HAP-1 (cell line): Measurements from ENCODE around the gene CA10.

ENCODE experiments used
- DNase-seq, 2 experiments: peaks; one replicate each; pipeline ENCODE4 v3.0.0-alpha.2; 2016 to 2020; ENCODE audit warnings: low spot score in 2 of 2
- H3K27me3 ChIP-seq: fragments of 250-450 bp; sonication (Bioruptor Pico); 2 replicates; pipeline ENCODE4 v1.5.1; 2020; ENCODE audit warnings: low read depth, mild to moderate bottlenecking, moderate library complexity
- H3K36me3 ChIP-seq: fragments of 250-450 bp; sonication (Bioruptor Pico); replicated peaks from 2 replicates; pipeline ENCODE4 v1.5.1; 2020; ENCODE audit warnings: mild to moderate bottlenecking
- H3K4me1 ChIP-seq: fragments of 250-450 bp; sonication (Bioruptor Pico); 2 replicates; pipeline ENCODE4 v1.5.1; 2020; ENCODE audit warnings: mild to moderate bottlenecking
- H3K4me3 ChIP-seq: fragments of 250-450 bp; sonication (Bioruptor Pico); 2 replicates; pipeline ENCODE4 v1.5.1; 2020; ENCODE audit warnings: mild to moderate bottlenecking, moderate library complexity
- H3K9me3 ChIP-seq: fragments of 250-450 bp; sonication (Bioruptor Pico); 2 replicates; pipeline ENCODE4 v1.5.1; 2020; ENCODE audit warnings: mild to moderate bottlenecking, moderate library complexity
- in situ Hi-C: fragments of 300-500 bp; cut with MboI; formaldehyde crosslinking; loops from 3 replicates; pipeline ENCODE4 v1.14.3; 2020; ENCODE audit warnings: low sequenced_read_pairs, inconsistent platforms, mixed read lengths

CA10 gene

DNA sequence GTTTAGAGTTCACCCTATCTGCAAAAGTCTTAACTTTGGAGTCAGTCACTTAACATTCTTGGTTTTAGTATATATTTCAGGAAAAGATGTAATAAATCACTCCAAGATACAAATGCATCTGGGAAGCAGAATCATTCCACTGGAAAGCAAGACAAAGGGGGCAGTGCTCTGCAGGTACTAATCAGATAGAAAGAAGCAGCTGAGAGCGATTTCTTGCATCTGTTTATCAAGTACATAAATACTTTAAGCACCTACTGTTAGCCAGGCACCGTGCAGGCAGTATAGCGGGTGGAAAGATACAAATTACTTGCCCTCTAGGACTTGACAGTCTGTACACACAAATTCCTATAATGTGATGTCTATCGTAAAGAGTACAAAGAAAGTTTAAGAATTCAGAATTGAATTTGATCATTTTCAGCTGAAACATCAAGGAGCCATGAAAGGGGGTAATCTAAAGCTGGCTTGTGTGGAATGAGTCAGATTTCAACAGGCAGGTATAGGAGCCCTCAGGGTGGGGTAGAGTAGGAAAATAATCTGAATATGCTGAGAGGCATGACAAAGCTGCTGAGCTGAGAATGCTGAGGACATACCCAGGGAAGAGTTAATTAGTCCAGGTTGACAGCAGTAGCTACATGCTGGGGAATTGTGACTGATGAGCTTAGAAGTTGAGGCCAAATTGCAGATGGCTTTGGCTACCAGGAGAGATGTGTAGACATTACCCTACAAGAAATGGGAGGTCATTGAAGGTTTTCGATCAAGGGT lies 110.2 kb downstream of the CA10 start:
- H3K4me1 ChIP-seq = no peaks in the 10 kb centered on the region
- DNase-seq = no peak
- no peaks in the 10 kb centered on the region for H3K27me3 ChIP-seq
- no peak overlapping the region for H3K4me3 ChIP-seq
- H3K36me3 ChIP-seq = no peaks in the 10 kb centered on the region
- no peaks in the 10 kb centered on the region for H3K9me3 ChIP-seq
- in situ Hi-C loops = no loop called here

DNA sequence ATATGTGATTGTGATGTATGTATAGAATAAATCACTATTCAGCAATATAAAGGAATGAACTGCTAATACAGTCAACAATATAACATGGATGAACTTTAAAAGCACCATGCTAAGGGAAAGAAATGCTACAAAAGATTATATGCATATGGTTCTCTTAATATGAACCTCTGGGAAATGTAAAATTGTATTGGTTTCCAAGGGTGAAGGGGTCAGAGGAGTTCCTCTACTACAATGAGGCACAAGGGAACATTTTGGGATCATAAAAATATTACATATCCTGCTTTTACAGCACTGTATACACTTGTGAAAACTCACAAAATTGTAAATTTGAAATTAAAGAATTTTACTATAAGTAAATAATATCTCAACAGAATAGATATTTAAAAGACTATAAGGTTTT lies 111.4 kb downstream of the CA10 start:
- no peak for DNase-seq
- no peaks in the 10 kb centered on the region for H3K27me3 ChIP-seq
- no peaks in the 10 kb centered on the region for H3K4me1 ChIP-seq
- H3K9me3 ChIP-seq = no peaks in the 10 kb centered on the region
- in situ Hi-C loops = no loop called here
- H3K4me3 ChIP-seq = no peak overlapping the region
- no peaks in the 10 kb centered on the region for H3K36me3 ChIP-seq

DNA sequence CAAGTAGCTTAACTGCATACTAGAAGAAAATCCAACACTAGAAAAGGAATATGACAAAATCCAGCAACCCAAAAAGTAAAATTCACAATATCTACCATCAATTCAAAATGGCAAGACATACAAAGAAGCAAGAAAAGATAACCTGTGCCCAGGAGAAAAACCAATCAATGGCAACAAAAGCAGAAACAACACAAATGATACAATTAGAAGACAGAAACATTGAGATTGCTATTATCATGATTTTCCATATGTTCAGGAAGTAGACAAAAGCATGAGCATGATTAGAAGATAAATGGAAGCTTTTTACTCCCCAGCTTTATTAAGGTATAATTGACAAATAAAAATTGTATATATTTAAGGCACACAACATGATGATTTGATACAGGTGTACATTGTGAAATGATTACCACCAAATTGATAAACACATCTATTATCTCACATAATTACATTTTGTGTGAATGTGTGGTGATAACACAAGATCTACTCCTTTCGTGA lies 117.3 kb downstream of the CA10 start:
- Histone ChIP-seq H3K27me3 (no peaks in the 10 kb centered on the region), H3K9me3 (no peaks in the 10 kb centered on the region), H3K36me3 (no peaks in the 10 kb centered on the region), H3K4me3 (no peak overlapping the region), H3K4me1 (no peaks in the 10 kb centered on the region)
- DNase-seq = no peak
- in situ Hi-C loops = no loop called here

DNA sequence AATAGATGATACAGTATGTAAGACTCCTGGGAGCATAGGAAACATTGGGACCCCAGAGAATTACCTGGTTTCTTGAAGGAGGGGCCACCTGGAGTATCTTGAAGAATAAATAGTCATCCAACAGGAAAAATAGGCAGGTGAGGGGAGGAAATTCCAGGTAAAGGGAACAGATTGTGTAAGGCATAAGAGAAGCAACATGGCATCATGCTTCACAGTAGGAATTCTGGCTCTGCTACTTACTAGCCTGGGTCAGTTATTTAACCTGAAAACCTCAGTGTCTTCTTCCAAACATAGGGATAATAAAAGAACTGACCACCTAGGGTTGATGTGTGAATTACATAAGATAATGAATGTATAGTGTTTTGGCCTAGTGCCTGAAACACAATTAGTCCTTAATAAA lies 122.1 kb downstream of the CA10 start:
- no peaks in the 10 kb centered on the region for H3K36me3 ChIP-seq
- in situ Hi-C loops = no loop called here
- no peak overlapping the region for H3K4me3 ChIP-seq
- DNase-seq = no peak
- no peaks in the 10 kb centered on the region for H3K9me3 ChIP-seq
- H3K27me3 ChIP-seq = no peaks in the 10 kb centered on the region; the same call in 1 of the 2 replicates
- H3K4me1 ChIP-seq = no peaks in the 10 kb centered on the region

DNA sequence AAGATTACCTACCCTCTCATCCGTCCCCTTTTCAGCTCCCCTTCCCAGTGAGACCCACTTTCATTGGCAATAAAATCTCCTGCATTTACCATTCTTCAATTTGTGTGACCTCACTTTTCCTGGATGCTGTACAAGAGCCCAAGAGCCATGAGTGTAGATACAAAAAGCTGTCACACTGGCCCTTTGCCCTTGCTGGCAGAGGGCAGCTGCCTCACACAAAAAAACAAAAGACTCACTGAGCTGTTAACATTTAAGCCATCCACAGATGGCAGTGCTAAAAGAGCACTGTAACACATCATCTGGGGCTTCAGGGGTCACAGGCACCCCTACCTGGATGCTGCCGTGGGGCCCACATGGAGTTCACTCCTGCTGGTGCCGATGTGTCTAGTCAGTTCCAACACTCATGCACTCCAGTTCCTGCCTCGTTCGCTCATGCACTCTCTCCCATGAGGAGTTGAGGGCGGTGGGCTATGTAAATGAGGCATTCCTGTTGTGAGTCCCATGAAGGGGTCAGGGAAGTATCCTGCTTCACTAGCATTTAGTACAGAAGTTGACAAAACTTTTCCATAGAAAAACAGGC lies 123.1 kb downstream of the CA10 start:
- Histone ChIP-seq H3K4me3 (no peak overlapping the region), H3K36me3 (no peaks in the 10 kb centered on the region), H3K27me3 (no peaks in the 10 kb centered on the region; the same call in 1 of the 2 replicates), H3K4me1 (no peaks in the 10 kb centered on the region), H3K9me3 (no peaks in the 10 kb centered on the region)
- no peak for DNase-seq
- in situ Hi-C loops = no loop called here

DNA sequence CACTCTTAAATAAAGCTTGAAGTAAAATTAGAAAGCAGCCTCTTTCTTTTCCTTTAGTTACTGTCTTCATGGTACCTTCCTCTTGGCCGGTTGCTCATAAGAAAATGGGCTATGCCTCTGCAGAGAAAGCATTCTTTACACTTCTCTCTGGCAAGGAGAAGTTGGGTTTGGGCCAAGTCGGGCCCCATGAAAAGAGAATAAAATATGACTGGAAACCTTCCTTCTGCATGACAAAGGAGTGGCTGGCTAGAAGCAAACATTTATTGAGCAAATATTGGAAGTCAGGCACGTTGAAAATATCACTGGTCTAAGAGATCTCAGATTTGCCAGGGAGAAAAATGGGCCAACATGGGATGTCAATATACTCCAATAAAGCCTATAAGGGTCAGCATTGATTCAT lies 126.1 kb downstream of the CA10 start:
- H3K4me1 ChIP-seq = no peaks in the 10 kb centered on the region
- H3K4me3 ChIP-seq = no peak overlapping the region
- no peak for DNase-seq
- in situ Hi-C loops = no loop called here
- H3K9me3 ChIP-seq = no peaks in the 10 kb centered on the region
- no peaks in the 10 kb centered on the region; the same call in 1 of the 2 replicates for H3K27me3 ChIP-seq
- no peaks in the 10 kb centered on the region for H3K36me3 ChIP-seq

DNA sequence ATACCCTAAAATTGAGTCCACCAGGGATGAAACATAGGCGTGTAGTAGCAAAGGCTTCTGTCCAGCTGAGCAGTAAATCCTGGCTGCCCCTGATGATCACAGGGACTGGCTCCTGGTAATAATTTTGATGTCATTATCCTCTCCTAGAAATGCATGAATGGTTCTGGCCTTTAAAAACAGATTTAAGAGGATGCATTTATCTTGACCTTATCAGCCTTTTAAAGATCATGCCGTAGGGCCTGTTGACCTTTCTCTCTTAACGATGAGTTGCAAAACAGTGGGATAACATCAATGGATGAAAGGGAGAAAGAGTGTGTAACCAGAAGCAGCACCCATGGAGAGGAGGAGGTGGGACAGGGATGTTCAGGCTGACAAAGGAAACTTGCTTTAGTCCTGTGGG lies 128.5 kb downstream of the CA10 start:
- Histone ChIP-seq H3K4me1 (no peaks in the 10 kb centered on the region), H3K4me3 (no peak overlapping the region), H3K27me3 (no peaks in the 10 kb centered on the region; the same call in 1 of the 2 replicates), H3K36me3 (no peaks in the 10 kb centered on the region), H3K9me3 (no peaks in the 10 kb centered on the region)
- no peak for DNase-seq
- in situ Hi-C loops = no loop called here

DNA sequence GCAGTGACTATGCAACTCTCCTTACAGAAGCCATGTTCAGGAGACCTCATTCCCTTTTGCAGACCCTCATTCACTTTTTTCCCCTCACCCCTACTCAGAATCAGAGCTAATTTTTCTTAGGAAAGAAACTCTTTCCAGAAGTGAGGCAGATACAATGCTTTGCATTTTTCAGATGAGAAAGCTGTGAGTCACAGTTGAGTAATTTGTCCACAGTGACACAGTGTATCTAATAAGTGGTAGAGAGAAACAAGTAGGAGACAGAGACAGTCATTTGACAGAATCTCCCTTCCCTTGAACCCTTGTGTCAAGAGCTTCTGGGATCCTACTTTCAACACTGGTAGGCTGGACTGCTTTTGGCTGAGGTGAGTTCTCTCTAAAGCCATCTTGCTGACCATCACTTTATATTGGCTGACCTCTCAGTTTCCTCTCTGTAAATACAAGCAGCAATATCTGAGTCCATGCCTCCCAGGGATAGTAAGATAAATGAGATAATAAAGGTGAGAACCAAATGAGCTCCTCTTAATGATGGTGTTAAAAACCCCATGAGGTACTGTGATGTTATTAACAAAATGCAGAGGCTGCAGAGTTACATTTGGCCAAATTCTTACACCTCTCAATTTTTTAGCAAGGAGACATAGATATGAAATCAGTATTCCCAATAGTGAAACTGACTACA lies 130.8 kb downstream of the CA10 start:
- H3K9me3 ChIP-seq = no peaks in the 10 kb centered on the region
- no peaks in the 10 kb centered on the region for H3K4me1 ChIP-seq
- no peaks in the 10 kb centered on the region for H3K27me3 ChIP-seq
- no peaks in the 10 kb centered on the region for H3K36me3 ChIP-seq
- no peak for DNase-seq
- in situ Hi-C loops = no loop called here
- H3K4me3 ChIP-seq = no peak overlapping the region

DNA sequence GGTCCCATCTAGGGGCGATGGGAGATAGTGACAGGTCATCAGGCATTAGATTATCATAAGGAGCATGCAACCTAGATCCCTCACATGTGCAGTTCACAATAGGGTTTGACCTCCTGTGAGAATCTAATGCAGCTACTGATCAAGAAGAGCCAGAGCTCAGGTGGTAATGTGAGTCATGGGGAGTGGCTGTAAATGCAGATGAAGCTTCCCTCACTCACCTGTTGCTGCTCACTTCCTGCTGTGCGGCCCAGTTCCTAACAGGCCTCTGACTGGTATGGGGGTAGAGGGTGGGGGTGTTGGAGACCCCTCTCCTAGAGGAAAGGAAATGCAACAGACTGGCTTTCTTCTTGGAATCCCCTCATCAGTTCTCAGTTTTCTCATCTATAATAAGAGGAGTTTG lies 131.4 kb downstream of the CA10 start:
- no peaks in the 10 kb centered on the region for H3K4me1 ChIP-seq
- in situ Hi-C loops = no loop called here
- no peaks in the 10 kb centered on the region for H3K9me3 ChIP-seq
- no peaks in the 10 kb centered on the region for H3K36me3 ChIP-seq
- no peaks in the 10 kb centered on the region for H3K27me3 ChIP-seq
- H3K4me3 ChIP-seq = no peak overlapping the region
- no peak for DNase-seq

DNA sequence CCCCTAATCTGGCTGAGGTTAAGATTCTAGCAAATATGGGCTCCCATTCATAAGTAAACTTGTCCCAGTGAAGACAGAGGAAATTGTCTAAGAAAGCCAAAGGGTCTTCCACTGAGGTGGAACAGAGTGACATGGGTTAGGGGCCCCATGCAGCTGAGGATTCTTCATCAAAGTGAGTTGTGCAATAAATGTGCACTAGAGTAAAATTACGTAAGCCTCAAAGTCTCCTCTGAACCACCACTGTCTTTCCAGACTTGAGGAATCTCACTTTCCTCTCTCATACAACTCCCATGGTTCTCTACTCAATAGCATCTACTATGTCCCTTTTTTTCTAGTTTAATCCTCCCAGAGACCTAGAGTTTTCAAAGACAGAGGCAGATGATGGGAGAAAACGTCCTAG lies 132.4 kb downstream of the CA10 start:
- in situ Hi-C loops = no loop called here

DNA sequence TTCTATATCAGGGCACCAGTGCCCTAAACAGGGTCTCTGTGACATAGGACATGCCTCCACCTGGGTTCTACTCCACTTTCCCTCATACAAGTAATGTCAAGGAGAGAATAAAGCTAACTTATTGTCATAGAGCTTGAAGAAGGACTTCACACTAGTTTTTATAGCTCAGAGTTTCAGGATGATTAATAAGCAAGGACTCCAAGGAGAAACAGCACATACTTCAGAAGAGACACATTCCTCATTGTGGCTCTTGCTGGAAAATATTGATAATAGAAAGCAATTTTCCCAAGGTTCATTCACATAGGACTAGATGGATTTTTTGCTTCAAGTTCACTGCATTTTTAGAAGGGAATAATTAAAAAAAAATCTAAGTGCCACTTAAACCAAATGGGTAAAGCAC lies 133.3 kb downstream of the CA10 start:
- Histone ChIP-seq H3K36me3 (no peaks in the 10 kb centered on the region), H3K4me3 (no peak overlapping the region), H3K27me3 (no peaks in the 10 kb centered on the region), H3K9me3 (no peaks in the 10 kb centered on the region), H3K4me1 (no peaks in the 10 kb centered on the region)
- in situ Hi-C loops = no loop called here
- DNase-seq = no peak

More for the DNA sequence above, 132.4 kb downstream of the CA10 start:
- no peaks in the 10 kb centered on the region for H3K9me3 ChIP-seq
- no peaks in the 10 kb centered on the region for H3K4me1 ChIP-seq
- no peaks in the 10 kb centered on the region for H3K36me3 ChIP-seq
- H3K4me3 ChIP-seq = no peak overlapping the region
- no peak for DNase-seq
- no peaks in the 10 kb centered on the region for H3K27me3 ChIP-seq

DNA sequence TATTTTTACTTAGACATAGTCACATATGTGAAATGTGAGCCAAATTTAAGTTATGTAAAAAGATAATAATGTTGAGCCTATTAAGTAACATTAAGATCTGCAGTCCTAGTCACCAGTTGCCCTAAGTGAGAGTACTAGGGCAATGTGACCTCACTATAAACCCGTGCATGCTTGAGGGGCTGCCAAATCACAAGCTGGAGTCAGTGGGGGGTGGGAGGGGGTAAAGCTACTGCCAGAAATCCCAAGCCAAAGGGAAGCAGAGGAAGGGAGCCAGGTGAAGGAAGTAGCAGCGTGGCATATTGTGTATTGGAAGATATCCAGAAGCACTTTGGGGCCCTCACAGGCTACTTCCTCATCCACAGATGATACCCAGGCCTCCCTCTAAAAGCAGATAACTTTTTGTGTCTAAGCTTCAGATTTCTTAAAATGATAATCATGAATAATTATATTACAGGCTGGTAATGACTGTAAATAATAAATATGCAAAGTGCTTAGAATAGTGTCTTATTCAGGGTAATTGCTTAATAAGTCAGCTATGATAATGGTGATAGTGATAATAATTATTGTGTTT lies 134.1 kb downstream of the CA10 start:
- Histone ChIP-seq H3K36me3 (no peaks in the 10 kb centered on the region), H3K27me3 (no peaks in the 10 kb centered on the region), H3K9me3 (no peaks in the 10 kb centered on the region), H3K4me3 (no peak overlapping the region), H3K4me1 (no peaks in the 10 kb centered on the region)
- no peak for DNase-seq
- in situ Hi-C loops = no loop called here

DNA sequence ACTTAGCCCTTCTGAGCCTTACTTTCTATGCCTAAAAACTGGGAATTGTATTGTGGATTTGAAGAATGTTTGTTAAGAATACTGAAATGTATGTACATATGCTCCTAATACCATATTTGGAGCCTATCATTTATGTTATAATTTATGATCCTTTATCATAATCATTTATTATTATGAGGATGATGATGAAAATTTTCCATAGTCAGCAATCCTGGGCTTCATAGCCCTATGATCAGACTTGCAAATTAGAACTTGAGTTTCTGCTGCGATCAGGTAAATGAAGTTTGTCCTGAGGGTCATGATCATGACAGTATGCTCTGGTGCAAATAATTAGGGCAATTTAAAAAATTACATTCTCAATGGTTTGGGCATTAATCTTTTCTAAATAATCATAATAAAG lies 147.4 kb downstream of the CA10 start:
- no peak overlapping the region for H3K4me3 ChIP-seq
- no peaks in the 10 kb centered on the region for H3K27me3 ChIP-seq
- H3K36me3 ChIP-seq = no peaks in the 10 kb centered on the region
- H3K4me1 ChIP-seq = no peaks in the 10 kb centered on the region
- no peaks in the 10 kb centered on the region for H3K9me3 ChIP-seq
- in situ Hi-C loops = no loop called here
- no peak for DNase-seq

DNA sequence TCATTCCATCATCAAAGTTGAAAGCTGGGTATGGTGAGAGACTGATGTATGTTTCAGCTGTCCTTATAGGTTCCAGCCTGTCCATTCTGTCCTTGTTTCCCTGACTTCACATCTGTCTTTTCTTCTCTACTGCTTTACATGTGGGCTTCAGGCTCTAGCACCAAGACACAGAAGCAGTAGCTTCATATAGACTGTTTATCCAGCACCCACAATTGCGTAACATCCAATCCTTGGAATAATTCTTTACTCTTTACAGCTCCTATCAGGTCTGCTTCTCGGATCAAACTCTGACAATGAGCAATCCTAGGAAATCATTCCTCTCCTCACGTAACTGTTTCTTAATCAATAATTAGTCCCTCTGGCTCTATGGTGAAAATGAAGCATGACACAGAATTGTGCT lies 158.9 kb downstream of the CA10 start:
- in situ Hi-C loops = no loop called here
- Histone ChIP-seq H3K36me3 (no peaks in the 10 kb centered on the region), H3K4me1 (no peaks in the 10 kb centered on the region), H3K27me3 (no peaks in the 10 kb centered on the region), H3K9me3 (no peaks in the 10 kb centered on the region), H3K4me3 (no peak overlapping the region)
- DNase-seq = no peak
